ENCODE results near the gene MOGAT1. TPM values are rescaled to one million over a fixed set of nuclear protein-coding genes. Genes with fewer than 3 reads are reported as not detected.

Gene MOGAT1
- total and polyA plus RNA-seq, 2 of the 8 experiments (the other 6 are each of a cell fraction or from before 2014, with no cell fraction given), result 0.11 to 0.67 TPM

GRCh38 chr2:222671259-222672067 lies at the start of gene MOGAT1 (continued):
- TF ChIP-seq SAP30 (IDR thresholded peaks at IDR 0.05; ENCODE audit: insufficient read depth, insufficient replicate concordance, low read length) (no peak), FOSL1 (IDR thresholded peaks at IDR 0.05; ENCODE audit: insufficient read depth, low read depth, low read length) (no peak), RAD21 (IDR thresholded peaks at IDR 0.05 in 1 of 2, conservative IDR thresholded peaks at IDR 0.05 in 1 of 2; ENCODE audit: low read depth in 2 of 2, low read length in 2 of 2) (no peak), SP1 (IDR thresholded peaks at IDR 0.05; ENCODE audit: low read depth, low read length) (0 out of 2 replicates have a peak, but pooled peaks have one; percentile 43), KDM5A (IDR thresholded peaks at IDR 0.05; ENCODE audit: low read length) (no peak), RBBP5 (IDR thresholded peaks at IDR 0.05; ENCODE audit: borderline replicate concordance, low read depth, low read length) (peak; percentile 30; the same call in 1 of the 2 replicates), RFX5 (IDR thresholded peaks at IDR 0.05; ENCODE audit: borderline replicate concordance, low read depth, low read length) (no peak), TCF12 (IDR thresholded peaks at IDR 0.05; ENCODE audit: low read depth, low read length) (no peak), USF2 (IDR thresholded peaks at IDR 0.05; ENCODE audit: low read length) (no peak), SIN3A (conservative IDR thresholded peaks at IDR 0.05 in 1 of 2, IDR thresholded peaks at IDR 0.05 in 1 of 2; ENCODE audit: low read depth in 1 of 2, low read length in 2 of 2) (0 out of 4 replicates have a peak, but pooled peaks of 1 of the 2 experiments have one; percentile 34), TAF1 (IDR thresholded peaks at IDR 0.05; ENCODE audit: low read depth, low read length) (peak; percentile 58; the same call in 1 of the 2 replicates), BACH1 (IDR thresholded peaks at IDR 0.05; ENCODE audit: low read length) (peak; percentile 29; the same call in 1 of the 2 replicates), JUND (IDR thresholded peaks at IDR 0.05; ENCODE audit: low read length) (no peak), SIRT6 (IDR thresholded peaks at IDR 0.05; ENCODE audit: low read length) (no peak), SIX5 (IDR thresholded peaks at IDR 0.05; ENCODE audit: low read depth, low read length) (no peak)
